ENCODE results near the gene ASCL2.

The ASCL2 gene

GRCh38 chr11:2305140-2305778 lies 34.9 kb upstream of the ASCL2 start:
- ChIA-PET CTCF (interaction anchor here (0.6 to 17.1 kb wide), 51 partner anchors 8 to 919 kb away, joined by 3 to 485 read pairs (median 4); partner anchors contain the start of gene TSSC4), POLR2A (interaction anchor here (0.7 to 1.1 kb wide), 2 partner anchors 98 to 100 kb away, joined by 3 read pairs; no protein-coding TSS in a partner anchor)
- TF ChIP-seq, protein P1, sequence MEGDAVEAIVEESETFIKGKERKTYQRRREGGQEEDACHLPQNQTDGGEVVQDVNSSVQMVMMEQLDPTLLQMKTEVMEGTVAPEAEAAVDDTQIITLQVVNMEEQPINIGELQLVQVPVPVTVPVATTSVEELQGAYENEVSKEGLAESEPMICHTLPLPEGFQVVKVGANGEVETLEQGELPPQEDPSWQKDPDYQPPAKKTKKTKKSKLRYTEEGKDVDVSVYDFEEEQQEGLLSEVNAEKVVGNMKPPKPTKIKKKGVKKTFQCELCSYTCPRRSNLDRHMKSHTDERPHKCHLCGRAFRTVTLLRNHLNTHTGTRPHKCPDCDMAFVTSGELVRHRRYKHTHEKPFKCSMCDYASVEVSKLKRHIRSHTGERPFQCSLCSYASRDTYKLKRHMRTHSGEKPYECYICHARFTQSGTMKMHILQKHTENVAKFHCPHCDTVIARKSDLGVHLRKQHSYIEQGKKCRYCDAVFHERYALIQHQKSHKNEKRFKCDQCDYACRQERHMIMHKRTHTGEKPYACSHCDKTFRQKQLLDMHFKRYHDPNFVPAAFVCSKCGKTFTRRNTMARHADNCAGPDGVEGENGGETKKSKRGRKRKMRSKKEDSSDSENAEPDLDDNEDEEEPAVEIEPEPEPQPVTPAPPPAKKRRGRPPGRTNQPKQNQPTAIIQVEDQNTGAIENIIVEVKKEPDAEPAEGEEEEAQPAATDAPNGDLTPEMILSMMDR (IDR thresholded peaks at IDR 0.05; ENCODE audit: control extremely low read depth, extremely low read depth, low read depth, missing control alignments), result peak; percentile 90
- peak; percentile 83 for DNase-seq (ENCODE audit: extremely low spot score)

- DNase-seq (ENCODE audit: extremely low spot score), result no peak
- TF ChIP-seq, protein P1 (IDR thresholded peaks at IDR 0.05; ENCODE audit: control extremely low read depth, extremely low read depth, low read depth, missing control alignments), result no peak
- ChIA-PET POLR2A (interaction anchor here (1.1 kb wide), 1 partner anchor 101 kb away, joined by 3 read pairs; no protein-coding TSS in a partner anchor), CTCF (interaction anchor here (0.6 to 17.1 kb wide), 47 partner anchors 9 to 919 kb away, joined by 3 to 485 read pairs (median 4); partner anchors contain the start of gene TSSC4)
Observed at GRCh38 chr11:2304506-2305139, 34.2 kb upstream of the ASCL2 start.

GRCh38 chr11:2303627-2304505 lies 33.5 kb upstream of the ASCL2 start:
- ChIA-PET POLR2A (interaction anchor here (1.1 kb wide), 1 partner anchor 101 kb away, joined by 3 read pairs; no protein-coding TSS in a partner anchor), CTCF (interaction anchor here (0.8 to 17.1 kb wide), 21 partner anchors 13 to 920 kb away, joined by 3 to 485 read pairs (median 6); partner anchors contain the start of gene TSSC4)
- TF ChIP-seq, protein P1 (IDR thresholded peaks at IDR 0.05; ENCODE audit: control extremely low read depth, extremely low read depth, low read depth, missing control alignments), result no peak
- no peak for DNase-seq (ENCODE audit: extremely low spot score)

- TF ChIP-seq, protein P1 (IDR thresholded peaks at IDR 0.05; ENCODE audit: control extremely low read depth, extremely low read depth, low read depth, missing control alignments), result no peak
- ChIA-PET CTCF (interaction anchor here (0.8 to 17.1 kb wide), 5 partner anchors 105 to 124 kb away, joined by 3 to 485 read pairs (median 12); no protein-coding TSS in a partner anchor), POLR2A (no interaction called here)
- DNase-seq (ENCODE audit: extremely low spot score), result no peak
Observed at GRCh38 chr11:2302896-2303626, 32.7 kb upstream of the ASCL2 start.

- ChIA-PET POLR2A (no interaction called here), CTCF (interaction anchor here (1.3 to 17.1 kb wide), 2 partner anchors 108 to 119 kb away, joined by 4 to 485 read pairs; no protein-coding TSS in a partner anchor)
- TF ChIP-seq, protein P1 (IDR thresholded peaks at IDR 0.05; ENCODE audit: control extremely low read depth, extremely low read depth, low read depth, missing control alignments), result no peak
- DNase-seq (ENCODE audit: extremely low spot score), result no peak
Observed at GRCh38 chr11:2302306-2302895, 32.0 kb upstream of the ASCL2 start.
